Measurements from ENCODE around the gene DLX4.

Gene DLX4

GRCh38 chr17:49969795-49970389 lies 902 bp downstream of the DLX4 start:
- DNase-seq, result no peak

GRCh38 chr17:49970498-49970897 lies 1.5 kb downstream of the DLX4 start:
- DNase-seq, result no peak

GRCh38 chr17:49971199-49971847 lies 2.3 kb downstream of the DLX4 start:
- DNase-seq, result no peak

- no peak for DNase-seq
Observed at GRCh38 chr17:49971848-49972485, 3.0 kb downstream of the DLX4 start.

- no peak for DNase-seq
Observed at GRCh38 chr17:49972486-49973270, 3.7 kb downstream of the DLX4 start.

- no peak for DNase-seq
Observed at GRCh38 chr17:49973271-49973615, 4.3 kb downstream of the DLX4 start.

- DNase-seq, result no peak
Observed at GRCh38 chr17:49975531-49975930, 6.5 kb downstream of the DLX4 start.

GRCh38 chr17:49976163-49976827 lies 7.3 kb downstream of the DLX4 start:
- DNase-seq, result no peak

GRCh38 chr17:49976828-49977202 lies 7.8 kb downstream of the DLX4 start:
- no peak for DNase-seq

- DNase-seq, result no peak
Observed at GRCh38 chr17:49977463-49978389, 8.7 kb downstream of the DLX4 start.

GRCh38 chr17:49978501-49978900 lies 9.5 kb downstream of the DLX4 start:
- DNase-seq, result no peak

- DNase-seq, result no peak
Observed at GRCh38 chr17:49979748-49980479, 10.9 kb downstream of the DLX4 start.

- no peak for DNase-seq
Observed at GRCh38 chr17:49980703-49981197, 11.8 kb downstream of the DLX4 start.

GRCh38 chr17:49984283-49984682 lies 15.3 kb downstream of the DLX4 start:
- DNase-seq, result no peak

- DNase-seq, result no peak
Observed at GRCh38 chr17:49984776-49985175, 15.8 kb downstream of the DLX4 start.

- DNase-seq, result no peak
Observed at GRCh38 chr17:49985310-49985990, 16.5 kb downstream of the DLX4 start.

GRCh38 chr17:49986396-49987289 lies 17.7 kb downstream of the DLX4 start:
- no peak for DNase-seq

- no peak for DNase-seq
Observed at GRCh38 chr17:49987290-49987585, 18.2 kb downstream of the DLX4 start.

- no peak for DNase-seq
Observed at GRCh38 chr17:49987681-49988441, 18.9 kb downstream of the DLX4 start.

Measured in CD4-positive, alpha-beta T cell treated with Interleukin-4 for 1 hour (primary cell).